Upper lobe of left lung (tissue), 4 donors: ENCODE data around the gene SYF2.
"Not testable (repeated sequence)": the region's sequence is repeated elsewhere in the genome, so short reads cannot be mapped to it uniquely, and the experiment has no call there.

ENCODE experiments used
- EP300 ChIP-seq, 4 donors: sonication (generic); formaldehyde crosslinking; IDR thresholded peaks; one replicate each; pipeline ENCODE4 v1.5.1; 2017; ENCODE audit warnings: antibody characterized with exemption in 4 of 4, control low read depth in 2 of 4
- POLR2A ChIP-seq, 4 donors: fragments of 450-650 bp; IDR thresholded peaks; one replicate each; pipeline ENCODE4 v1.5.1; 2016 to 2017; ENCODE audit warnings: antibody characterized with exemption in 4 of 4, mild to moderate bottlenecking in 2 of 4
- POLR2AphosphoS5 ChIP-seq, 2 donors: sonication (generic); formaldehyde crosslinking; IDR thresholded peaks; one replicate each; pipeline ENCODE4 v1.5.1; 2017; ENCODE audit warnings: antibody characterized with exemption in 2 of 2
- TF ChIP-seq, protein P1 (sequence below), 6 experiments: fragments of 450-650 bp in 4 of 6; fragments of 200-600 bp in 2 of 6; sonication (generic) in 2 of 6; IDR thresholded peaks; one replicate each; pipeline ENCODE4 v1.5.1; 2016 to 2019; ENCODE audit warnings: antibody characterized with exemption in 6 of 6

DNA sequence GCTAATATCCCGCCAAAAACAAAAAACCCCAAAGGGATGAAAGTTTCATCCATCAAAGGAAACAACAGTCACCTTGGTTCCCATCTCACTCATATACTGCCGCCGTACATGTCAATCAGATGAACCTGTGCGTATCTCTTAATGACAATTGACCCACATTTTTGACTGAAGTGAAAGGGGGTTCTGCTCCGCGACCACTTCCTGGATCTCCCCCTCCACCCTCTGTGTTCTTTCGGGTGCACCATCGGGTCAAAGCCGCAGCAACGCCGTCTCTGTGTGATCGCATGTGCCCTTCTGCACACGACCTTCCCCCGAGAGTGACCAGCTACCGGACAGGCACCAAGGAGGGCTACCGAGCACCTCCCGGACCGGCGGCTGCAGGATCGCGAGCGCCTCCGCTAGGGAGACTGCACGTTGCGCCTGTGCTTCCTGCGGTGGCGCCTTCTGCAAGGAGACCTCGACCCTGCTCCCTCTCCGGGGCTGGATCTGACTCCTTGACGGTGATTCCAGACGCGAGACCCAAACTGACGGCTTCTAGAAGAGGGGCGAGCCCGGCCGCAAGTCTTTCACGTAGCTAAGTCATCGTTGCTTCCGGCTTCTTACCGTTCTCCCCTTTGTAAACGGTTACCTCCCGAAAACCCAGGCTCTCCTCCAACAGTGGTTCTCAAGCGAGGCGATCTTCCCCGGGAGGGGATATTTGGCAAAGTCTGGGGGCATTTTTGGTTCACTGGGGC is 34.4 kb upstream of the SYF2 start:
- not testable (repeated sequence) for TF ChIP-seq POLR2A, EP300, POLR2AphosphoS5 (IDR thresholded peaks at IDR 0.05)
- TF ChIP-seq, protein P1, sequence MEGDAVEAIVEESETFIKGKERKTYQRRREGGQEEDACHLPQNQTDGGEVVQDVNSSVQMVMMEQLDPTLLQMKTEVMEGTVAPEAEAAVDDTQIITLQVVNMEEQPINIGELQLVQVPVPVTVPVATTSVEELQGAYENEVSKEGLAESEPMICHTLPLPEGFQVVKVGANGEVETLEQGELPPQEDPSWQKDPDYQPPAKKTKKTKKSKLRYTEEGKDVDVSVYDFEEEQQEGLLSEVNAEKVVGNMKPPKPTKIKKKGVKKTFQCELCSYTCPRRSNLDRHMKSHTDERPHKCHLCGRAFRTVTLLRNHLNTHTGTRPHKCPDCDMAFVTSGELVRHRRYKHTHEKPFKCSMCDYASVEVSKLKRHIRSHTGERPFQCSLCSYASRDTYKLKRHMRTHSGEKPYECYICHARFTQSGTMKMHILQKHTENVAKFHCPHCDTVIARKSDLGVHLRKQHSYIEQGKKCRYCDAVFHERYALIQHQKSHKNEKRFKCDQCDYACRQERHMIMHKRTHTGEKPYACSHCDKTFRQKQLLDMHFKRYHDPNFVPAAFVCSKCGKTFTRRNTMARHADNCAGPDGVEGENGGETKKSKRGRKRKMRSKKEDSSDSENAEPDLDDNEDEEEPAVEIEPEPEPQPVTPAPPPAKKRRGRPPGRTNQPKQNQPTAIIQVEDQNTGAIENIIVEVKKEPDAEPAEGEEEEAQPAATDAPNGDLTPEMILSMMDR (IDR thresholded peaks at IDR 0.05), result not testable (repeated sequence)
